ENCODE data around the gene CDC34.

GRCh38 chr19:501646-502045 is 29.9 kb upstream of the CDC34 start:
- TF ChIP-seq TAF1 (IDR thresholded peaks at IDR 0.05; ENCODE audit: low read depth, low read length) (no peak), POLR2A (IDR thresholded peaks at IDR 0.05; ENCODE audit: low read depth, low read length) (no peak), POLR2AphosphoS5 (IDR thresholded peaks at IDR 0.05; ENCODE audit: low read depth, low read length) (no peak), POU2F2 (IDR thresholded peaks at IDR 0.05; ENCODE audit: low read depth, low read length) (no peak)
